Cardiac septum (tissue), 1 donor: Measurements from ENCODE around the gene KCTD15. TPM values are rescaled to one million over a fixed set of nuclear protein-coding genes. Genes with fewer than 3 reads are reported as not detected.
A peak's percentile ranks its signal among the peaks of the same experiment; 100 is the strongest.

Source experiments
- DNase-seq: peaks from one replicate; pipeline ENCODE4 v3.0.0-alpha.2; 2020; ENCODE audit warnings: low spot score
- intact Hi-C: fragments of 100-400 bp; cut with DNase I; formaldehyde crosslinking; loops from one replicate; pipeline ENCODE4 v1.14.0; 2022
- total RNA-seq: library from RNA; stranded (reverse); fragmentation: NEBNext Ultra II Directional; extraction: Animal tissue kit (Norgen Biotek cat#: 25700); gene quantifications from one replicate; pipeline ENCODE4 v1.2.1, GENCODE V29; 2021
- donor health status: DM: no; HTN: no; CAD: no.

The KCTD15 gene
- total RNA-seq, 1 donor from 2014 or later: 20.2 TPM

DNA sequence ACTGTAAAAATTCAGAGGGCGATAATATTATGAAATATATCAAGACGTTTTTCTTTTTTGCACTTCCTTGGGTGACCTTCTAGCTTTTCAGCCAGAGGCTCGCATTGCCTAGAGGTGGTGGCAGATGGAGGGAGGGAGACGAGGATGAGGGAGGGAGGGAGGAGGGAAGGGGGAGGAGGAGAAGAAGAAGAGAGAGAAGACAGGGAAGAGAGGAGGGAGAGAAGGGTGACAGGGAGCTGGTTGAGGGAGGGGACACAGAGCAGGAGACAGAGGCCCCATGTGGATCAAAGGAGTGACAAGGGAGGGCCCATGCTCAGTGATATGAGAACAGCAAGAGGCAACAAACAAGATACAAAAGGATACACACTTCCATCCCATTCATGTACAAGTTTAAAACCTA is 8.0 kb upstream of the KCTD15 start:
- intact Hi-C loops: no loop called here
- DNase-seq: no peak

GRCh38 chr19:33789344-33789743 is 7.3 kb upstream of the KCTD15 start:
- intact Hi-C loops: no loop called here

DNA sequence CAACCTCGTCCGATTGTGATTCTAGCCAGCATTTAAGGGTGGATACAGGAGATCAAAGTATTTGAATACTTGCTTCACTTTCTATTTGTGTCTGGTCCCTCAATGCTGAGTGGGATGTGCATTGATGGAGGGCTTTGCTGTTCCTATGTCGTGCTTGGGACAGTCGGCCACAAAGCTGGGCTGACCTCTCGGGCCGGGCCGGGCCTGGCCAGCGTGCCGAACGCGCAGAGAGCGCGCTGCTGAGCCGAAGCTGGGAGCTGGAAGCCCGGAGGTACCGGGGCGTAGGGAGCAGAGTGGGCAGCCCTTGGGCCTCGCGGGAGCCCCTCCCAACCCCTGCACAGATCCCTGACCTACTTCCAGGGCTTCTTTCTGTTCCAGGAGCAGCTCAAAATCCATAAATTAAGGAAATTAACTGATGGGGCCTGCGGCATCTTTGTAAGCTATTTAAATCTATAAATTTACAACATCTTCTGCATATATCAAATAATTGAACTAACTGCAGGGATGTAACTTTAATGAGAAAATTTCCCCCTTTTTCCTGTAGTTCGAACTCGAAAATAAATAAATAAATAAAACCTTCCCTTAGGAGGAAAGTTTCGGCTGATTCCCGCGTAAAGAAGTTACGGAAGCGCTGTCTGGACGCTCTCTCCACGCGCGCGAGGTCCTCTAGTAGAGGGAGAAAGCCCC is 1.8 kb upstream of the KCTD15 start:
- no peak for DNase-seq
- intact Hi-C loops: loop anchor here (1.0 to 5.0 kb wide), 3 partner anchors 25 to 302 kb away; no protein-coding TSS in a partner anchor

More at GRCh38 chr19:33789344-33789743, 7.3 kb upstream of the KCTD15 start:
- DNase-seq: no peak

GRCh38 chr19:33795370-33796163 is 1.1 kb upstream of the KCTD15 start:
- intact Hi-C loops: loop anchor here (1.0 kb wide), 2 partner anchors 25 to 110 kb away; no protein-coding TSS in a partner anchor
- peak; percentile 92 for DNase-seq

- intact Hi-C loops: no loop called here
- no peak for DNase-seq
These were observed 1.4 kb downstream of the KCTD15 start for GRCh38 chr19:33797802-33798671.

- intact Hi-C loops: no loop called here
- no peak for DNase-seq
These were observed 2.0 kb downstream of the KCTD15 start for GRCh38 chr19:33798681-33799111.

DNA sequence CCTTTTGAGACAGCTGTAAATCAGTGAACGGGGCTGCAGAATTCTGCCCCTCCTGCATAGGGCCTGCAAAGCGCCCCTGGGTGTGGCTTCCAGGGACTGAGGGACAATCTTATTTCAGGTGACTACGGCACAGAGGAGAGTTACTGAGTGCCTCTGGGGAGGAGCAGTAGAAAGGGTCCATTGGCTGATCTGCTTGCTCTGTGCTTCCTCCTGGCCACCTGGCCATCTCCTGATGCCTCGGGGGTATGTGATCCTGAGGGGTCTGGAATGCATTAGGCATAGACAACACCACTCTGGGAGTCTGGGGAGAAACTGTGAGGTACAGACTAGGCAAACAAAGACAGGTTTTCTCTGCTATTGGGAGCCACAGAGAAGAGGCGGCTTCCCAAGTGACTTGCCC is 2.8 kb downstream of the KCTD15 start:
- intact Hi-C loops: no loop called here
- DNase-seq: no peak

- intact Hi-C loops: no loop called here
- no peak for DNase-seq
These were observed 3.5 kb downstream of the KCTD15 start for GRCh38 chr19:33800012-33800680.

- DNase-seq: no peak
These were observed 4.7 kb downstream of the KCTD15 start for GRCh38 chr19:33801411-33801810.

GRCh38 chr19:33802001-33802400 is 5.3 kb downstream of the KCTD15 start:
- no peak for DNase-seq
- intact Hi-C loops: no loop called here

More at GRCh38 chr19:33801411-33801810, 4.7 kb downstream of the KCTD15 start:
- intact Hi-C loops: no loop called here

DNA sequence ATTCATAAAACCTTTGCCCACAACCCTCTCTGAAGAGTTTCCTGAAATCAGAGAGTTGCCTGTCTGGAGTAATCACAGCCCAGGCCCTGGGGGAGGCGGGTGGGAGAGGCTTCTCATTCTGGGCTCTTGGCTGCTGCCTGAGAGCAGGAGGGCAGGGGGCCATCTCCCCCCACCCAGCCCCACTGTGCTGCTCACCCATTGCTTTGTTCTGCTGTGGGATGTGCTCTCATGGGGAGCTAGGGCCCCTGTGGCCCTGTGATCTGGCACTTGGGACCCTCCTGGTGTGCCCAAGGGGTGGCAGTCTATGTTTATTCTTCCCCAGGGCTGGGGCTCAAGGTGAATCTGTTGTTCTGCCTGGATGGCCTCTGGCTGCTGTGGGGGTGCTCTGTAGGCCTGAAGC is 6.1 kb downstream of the KCTD15 start:
- intact Hi-C loops: no loop called here
- no peak for DNase-seq

- intact Hi-C loops: no loop called here
- no peak for DNase-seq
These were observed 6.7 kb downstream of the KCTD15 start for GRCh38 chr19:33803383-33803782.

- intact Hi-C loops: no loop called here
- no peak for DNase-seq
These were observed 7.5 kb downstream of the KCTD15 start for GRCh38 chr19:33804021-33804799.

DNA sequence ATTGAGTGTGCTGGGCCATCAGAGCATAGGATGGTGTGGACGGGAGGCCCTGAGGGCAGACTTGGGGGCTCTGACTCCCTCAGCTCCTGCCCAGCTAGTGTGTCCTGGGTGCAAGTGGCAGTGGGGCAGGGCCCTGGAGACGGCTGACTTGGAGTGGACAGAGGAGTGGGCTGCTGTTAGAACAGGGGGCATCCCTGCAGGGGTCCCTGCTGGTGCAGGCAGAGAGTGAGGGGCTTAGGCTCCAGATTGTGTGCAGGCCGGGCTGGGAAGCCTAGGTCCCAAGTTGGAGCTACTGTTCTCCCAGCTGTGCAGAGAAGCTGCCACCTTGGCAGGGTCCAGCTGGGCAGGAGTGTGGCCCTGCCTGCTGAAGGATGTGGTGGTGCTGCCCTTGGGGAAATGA is 8.6 kb downstream of the KCTD15 start:
- intact Hi-C loops: no loop called here
- DNase-seq: no peak

DNA sequence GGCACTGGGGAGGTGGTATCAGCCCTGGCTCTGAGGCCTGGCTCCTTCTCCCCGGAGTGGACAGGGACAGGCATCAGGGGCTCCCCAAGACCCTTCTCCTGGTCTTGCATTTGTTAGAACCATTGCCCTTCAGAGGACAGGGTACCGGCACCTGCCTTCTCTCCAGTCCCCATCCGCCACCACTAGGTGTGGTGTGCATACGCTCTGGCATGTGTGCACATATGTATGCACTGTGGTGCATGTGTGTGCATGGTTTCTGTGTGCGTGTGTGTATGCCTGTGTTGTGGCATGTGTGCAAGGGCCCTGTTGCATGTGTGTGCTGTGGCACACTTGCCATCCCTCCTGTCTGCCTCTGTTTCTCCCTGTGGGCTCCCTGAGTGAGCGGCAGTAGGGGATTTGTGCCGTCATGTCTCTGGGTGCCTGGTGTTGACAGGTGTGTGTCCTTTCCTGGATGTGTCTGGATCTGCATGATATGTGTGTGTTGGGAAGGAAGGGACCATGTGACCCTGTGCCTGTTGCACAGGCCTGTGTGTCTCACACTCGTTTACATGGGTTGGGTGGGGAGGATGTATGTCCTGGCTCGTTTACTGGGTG is 9.3 kb downstream of the KCTD15 start:
- intact Hi-C loops: no loop called here
- no peak for DNase-seq

DNA sequence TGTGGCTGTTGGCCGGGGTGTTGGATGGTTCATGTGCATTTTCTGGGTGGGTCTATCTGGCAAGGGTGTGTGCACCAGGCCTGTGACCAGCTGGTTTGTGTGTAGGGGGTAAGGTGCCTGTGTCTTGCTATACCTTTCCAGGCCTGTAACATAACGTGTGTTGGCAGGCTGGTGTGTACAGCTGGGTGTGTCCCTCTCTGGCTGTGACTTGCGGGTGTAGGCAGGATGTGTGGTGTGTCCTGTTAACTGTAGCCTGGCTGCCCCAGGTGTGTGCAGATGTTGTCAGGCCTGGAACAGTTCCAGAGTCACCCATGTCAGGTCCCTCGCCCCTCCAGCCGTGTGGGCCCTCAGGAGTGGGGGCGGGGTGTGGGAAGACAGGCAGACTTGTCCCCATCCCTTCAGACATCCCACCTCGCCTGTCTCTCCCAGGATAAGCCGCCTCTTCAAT is 9.8 kb downstream of the KCTD15 start:
- DNase-seq: no peak
- intact Hi-C loops: no loop called here

DNA sequence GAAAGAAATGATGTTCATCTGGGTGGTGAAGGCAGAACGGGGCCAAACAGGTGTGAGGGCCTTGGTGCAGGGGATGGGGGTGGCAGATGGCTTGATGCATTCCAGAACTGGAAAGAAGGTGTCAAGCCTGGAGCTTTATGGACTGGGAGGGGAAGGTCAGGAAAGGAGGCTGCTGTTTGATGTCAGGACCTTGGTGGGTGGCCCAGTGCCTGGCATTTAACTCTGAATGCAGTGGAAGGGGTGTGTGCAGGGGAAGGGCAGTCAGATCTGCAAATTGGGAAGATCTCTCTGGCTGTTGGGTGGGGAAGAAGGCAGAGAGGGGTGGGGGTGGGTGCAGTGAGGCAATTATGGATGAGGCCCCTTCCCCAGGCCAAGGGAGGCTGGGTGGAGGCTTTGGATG is 11.7 kb downstream of the KCTD15 start:
- no peak for DNase-seq
- intact Hi-C loops: no loop called here

- no peak for DNase-seq
- intact Hi-C loops: no loop called here
These were observed 13.3 kb downstream of the KCTD15 start for GRCh38 chr19:33809960-33810359.
